Eye (tissue), 1 donor: ENCODE results near the gene NAGS.
"Not testable (repeated sequence)": the region's sequence is repeated elsewhere in the genome, so short reads cannot be mapped to it uniquely, and the experiment has no call there.

Experiments used
- DNase-seq: peaks from one replicate; pipeline ENCODE4 v3.0.0-alpha.2; 2015

The NAGS gene

DNA sequence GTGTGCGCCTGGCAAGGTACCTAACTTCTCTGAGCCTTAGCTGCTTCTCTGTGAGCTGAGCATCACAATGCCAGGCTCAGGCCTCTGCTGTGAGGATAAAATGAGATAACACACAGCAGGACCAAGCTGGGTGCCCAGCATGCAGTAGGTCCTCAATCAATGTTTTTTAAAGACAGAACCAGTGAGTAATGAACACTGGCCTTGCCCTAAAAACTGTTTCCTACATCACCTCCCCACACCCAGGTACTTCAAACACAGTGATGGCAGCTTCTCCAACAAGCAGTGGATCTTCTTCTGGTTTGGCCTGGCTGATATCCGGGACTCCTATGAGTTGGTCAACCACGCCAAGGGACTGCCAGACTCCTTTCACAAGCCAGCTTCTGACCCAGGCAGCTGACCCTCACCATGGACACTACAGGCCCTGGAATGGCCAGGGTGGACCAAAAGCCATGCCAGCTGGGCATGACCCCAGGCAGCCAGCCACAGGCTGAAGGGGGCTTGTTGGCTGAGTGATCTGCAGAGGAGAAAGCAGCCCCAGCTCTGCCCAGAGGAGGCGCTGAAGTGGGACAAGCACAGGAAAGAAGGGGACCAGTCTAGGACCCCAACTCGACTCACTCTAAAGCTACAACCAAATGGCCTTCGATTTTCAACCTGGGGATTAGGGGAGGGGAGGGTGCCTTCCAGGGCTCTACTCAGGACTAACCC is 3.9 kb downstream of the NAGS start:
- DNase-seq = no peak

GRCh38 chr17:44010966-44011647 is 6.7 kb downstream of the NAGS start:
- DNase-seq = no peak

DNA sequence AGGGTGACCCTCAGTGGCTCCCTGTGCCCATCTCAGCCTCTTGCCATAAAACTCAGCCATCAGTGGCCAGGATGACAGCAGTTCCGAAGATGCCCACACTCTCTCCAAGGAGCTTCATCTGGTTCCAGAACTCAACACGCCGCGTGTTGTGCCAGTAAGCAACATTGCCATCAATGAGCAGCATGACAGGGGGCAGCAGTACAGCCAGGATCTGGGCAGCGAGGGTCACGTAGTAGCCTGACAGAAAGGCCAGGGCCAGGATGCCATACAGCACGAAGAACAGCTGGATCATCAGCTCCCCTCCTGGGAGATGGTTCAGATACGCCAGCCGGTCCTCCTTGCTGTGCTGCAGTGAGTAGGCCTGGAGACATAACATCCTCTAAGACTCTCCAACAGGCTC is 7.5 kb downstream of the NAGS start:
- DNase-seq = no peak

- no peak for DNase-seq
These were observed 8.0 kb downstream of the NAGS start for GRCh38 chr17:44012391-44012790.

GRCh38 chr17:44012874-44013273 is 8.5 kb downstream of the NAGS start:
- DNase-seq = no peak

GRCh38 chr17:44014133-44014436 is 9.7 kb downstream of the NAGS start:
- DNase-seq = no peak

- peak; percentile 96 for DNase-seq
These were observed 10.2 kb downstream of the NAGS start, which contains the start of gene TMEM101 for GRCh38 chr17:44014437-44015172. Gene TMEM101 (minus strand): TSS chr17:44014963. CDS start chr17:44014952, 11 bp downstream.

- DNase-seq = not testable (repeated sequence)
These were observed 16.8 kb downstream of the NAGS start for GRCh38 chr17:44021227-44021626.

- no peak for DNase-seq
These were observed 17.8 kb downstream of the NAGS start for GRCh38 chr17:44022246-44022645.

DNA sequence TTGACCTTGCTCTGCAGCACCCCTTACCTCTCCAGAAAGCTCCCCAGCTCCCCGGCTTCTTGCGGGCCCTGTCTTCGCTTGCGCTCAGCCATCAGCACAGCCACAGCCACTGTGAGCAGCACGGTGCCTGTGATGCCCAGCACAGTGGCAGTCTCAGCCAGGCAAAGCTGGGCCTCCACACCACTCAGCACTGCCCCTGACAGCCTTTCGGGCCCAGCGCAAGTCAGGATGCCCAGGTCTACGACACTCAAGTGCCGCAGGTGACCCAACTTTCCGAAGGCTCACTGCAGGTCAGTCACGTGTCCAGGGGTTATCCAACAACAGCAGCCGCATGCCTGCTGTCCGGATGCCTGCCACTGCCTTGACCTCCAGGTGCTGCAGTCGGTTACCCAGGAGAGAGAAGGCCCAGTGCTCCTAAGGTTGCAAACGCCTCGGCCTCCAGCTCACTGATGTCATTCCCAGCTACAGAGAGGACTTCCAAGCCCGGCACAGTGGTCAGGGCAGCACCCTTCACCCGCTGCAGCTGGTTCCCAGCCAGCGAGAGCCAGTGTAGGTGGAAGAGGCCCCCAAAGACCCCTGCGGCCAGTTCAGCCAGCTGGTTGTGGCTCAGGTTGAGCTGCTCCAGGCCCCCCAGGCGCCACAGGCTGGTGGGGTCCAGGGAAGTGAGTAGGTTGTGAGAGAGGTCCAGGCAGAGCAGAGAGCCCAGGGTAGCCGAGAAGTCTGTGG is 19.3 kb downstream of the NAGS start:
- no peak for DNase-seq

GRCh38 chr17:44024271-44024663 is 19.8 kb downstream of the NAGS start:
- peak; percentile 20 for DNase-seq

DNA sequence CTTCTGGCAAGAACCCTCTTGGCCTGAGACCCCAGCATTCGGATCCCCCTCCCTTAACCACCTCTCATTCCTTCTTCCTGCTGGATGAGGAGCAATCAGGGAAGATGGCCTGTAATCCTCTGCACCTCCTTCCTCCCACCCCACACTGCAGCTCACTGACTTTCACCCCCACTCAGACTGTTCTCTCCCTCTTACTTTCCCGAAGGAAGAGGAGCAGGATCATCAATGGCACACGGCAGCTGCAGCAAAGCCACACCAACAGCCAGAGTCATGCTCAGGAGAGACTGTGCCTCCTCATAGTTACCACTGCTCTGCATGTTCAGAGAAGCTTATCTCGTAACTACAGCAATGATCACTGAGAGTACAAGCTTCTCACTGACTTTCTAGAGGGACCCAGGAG is 20.4 kb downstream of the NAGS start:
- DNase-seq = no peak

DNA sequence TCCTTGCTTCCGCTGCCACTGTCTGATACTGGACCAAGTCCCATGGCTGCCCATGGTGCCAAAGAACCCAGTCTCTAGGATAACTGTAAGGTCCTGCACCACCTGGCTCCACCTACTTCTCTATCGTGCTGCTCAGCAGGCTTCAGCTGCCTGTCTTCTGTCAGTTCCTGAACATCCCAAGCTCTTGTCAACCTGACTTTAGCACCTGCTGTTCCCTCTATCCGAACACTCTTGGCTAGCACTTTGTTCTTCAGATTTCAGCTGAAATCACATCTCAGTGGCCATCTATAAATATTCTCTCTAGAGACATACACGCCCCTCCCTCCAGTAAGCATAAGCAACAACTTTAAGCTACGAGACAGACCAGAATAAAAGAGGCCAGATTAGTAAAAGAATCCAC is 25.3 kb downstream of the NAGS start:
- DNase-seq = no peak

DNA sequence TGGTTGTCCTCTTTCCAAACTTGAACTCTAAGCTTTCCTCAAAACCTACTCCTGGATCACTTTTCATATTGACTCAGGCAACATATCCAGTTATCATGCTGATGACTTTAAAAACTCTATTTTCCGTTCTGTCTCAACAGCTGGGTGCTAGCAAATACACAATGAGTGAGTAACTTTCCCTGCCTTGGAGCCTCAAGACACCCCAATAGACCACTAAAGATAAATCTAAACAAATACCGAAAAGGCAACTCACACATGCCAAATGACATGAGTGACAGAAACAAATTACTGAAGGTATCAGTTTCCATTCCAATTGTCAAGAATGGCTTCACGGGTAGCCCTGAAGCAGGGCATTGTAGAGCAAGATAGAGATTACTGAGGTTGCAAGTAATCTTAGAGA is 26.1 kb downstream of the NAGS start:
- DNase-seq = no peak

DNA sequence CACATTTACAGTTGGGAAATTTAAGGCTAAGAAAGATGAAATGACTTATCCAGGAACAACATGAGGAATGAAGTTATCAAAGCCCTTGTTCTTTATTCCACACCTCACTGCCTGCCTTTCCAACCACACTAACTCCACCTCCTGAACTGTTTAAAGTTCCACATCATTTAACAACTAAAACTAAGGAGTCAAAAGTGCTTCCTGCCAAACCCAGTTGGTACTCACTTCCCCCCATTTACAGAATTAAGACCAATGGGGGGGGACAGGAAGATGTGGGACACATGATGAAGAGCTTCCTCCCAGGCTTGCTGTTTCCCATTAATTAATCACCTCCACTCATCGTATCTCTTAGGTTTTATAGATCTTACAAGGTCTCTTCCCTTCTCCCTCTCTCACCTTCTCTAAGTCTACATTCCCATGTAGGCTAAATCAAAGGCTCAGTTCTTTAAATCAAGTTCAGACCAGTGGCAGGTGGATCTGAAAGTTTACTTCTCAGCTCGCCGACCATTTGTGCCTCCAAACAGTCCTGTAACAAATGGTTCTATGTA is 29.5 kb downstream of the NAGS start:
- no peak for DNase-seq

GRCh38 chr17:44034688-44035087 is 30.3 kb downstream of the NAGS start:
- not testable (repeated sequence) for DNase-seq

- DNase-seq = no peak
These were observed 33.0 kb downstream of the NAGS start for GRCh38 chr17:44037471-44037870.

DNA sequence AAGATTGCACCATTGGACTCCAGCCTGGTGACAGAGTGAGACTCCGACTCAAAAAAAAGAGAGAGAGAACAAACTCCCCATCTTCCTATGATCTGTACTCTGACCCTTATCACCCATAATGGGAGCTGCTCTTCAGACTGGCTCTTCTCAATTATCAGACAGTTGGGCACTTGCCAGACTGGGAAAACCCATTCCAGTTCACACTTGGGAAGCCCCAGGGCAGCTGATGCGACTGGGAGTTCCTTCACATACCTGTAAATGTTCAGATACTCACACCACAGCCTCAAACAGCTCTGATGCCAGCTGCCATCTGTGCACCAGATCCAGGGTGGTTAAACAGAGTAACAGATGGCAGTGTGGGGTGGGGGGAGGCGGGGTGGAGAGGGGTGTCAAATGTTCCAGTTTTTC is 34.2 kb downstream of the NAGS start:
- DNase-seq = peak; percentile 21

- DNase-seq = no peak
These were observed 35.6 kb downstream of the NAGS start for GRCh38 chr17:44039829-44040635.

DNA sequence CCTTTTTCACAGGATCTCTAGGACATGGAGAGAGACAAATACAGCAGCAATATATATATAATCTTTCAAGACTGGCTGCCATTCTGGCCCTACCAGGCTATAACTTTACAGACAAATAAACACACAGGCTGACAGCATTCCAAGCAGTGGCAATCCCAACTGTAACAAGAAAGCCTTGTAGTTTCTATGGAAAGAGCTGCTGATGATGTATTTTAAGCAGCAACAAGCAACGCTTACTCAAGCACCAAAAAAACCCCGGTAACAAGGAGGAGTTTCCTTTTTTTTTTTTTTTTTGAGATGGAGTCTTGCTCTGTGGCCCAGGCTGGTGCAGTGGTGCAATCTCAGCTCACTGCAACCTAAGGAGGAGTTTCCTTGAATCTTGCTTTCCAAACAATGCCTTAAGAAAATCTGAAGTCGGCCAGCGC is 38.9 kb downstream of the NAGS start:
- no peak for DNase-seq

DNA sequence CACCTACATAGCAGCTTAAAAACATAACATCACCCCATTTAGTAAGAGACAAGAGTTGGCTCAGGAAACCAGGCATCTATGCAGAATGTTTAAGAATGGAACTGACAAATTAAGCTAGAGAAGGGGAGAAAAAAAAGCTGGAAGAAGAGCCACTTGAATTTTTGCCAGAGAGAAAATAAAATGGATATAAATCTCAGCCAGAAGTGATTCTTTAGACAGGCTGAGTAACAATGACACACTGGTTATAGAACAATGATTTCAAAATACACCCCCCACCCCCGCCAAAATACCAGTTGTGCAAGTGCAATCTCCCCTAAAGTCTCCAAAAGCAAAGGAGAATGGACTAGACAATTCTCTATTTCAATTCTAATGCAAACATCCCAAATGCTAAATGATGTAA is 39.6 kb downstream of the NAGS start:
- no peak for DNase-seq

DNA sequence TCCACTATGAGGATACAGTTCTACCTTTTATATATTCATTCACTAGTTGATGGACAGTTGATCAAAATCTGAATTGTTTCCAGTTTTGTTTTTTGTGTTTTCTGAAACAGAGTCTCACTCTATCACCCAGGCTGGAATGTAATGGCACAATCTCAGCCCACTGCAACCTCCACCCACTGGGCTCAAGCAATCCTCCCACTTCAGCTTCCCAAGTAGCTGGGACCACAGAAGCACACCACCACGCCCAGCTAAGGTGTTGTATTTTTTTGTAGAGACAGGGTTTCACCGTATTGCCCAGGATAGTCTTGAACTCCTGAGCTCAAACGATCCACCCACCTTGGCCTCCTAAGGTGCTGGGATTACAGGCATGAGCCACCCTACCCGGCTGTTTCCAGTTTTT is 41.1 kb downstream of the NAGS start:
- no peak for DNase-seq
